HCT116 (cell line): ENCODE data around the gene BIN2. TPM values are rescaled to one million over a fixed set of nuclear protein-coding genes. Genes with fewer than 3 reads are reported as not detected.
A peak's percentile ranks its signal among the peaks of the same experiment; 100 is the strongest.

Source experiments
- ATAC-seq: fragments of 200-7000 bp; cut with Tn5 transposase; 2 replicates; pipeline ENCODE4 v1.9.1; 2020; ENCODE audit warnings: mild to moderate bottlenecking, moderate library complexity
- BruUV-seq: library from RNA; stranded (reverse); fragments of 400-500 nt; replicated peaks from 2 replicates; lab custom pipeline; 2021; lab: Mats Ljungman, UMichigan
- CTCF ChIA-PET: fragments of 300-600 bp; sonication (Branson Sonifier 250); formaldehyde crosslinking; loops from one replicate; lab custom pipeline; 2021; ENCODE audit warnings: antibody characterized with exemption; lab: Charles Lee
- POLR2A ChIA-PET: fragments of 300-600, 350-600 bp; sonication (Branson Sonifier 250); formaldehyde crosslinking; loops from one replicate; lab custom pipeline; 2021; ENCODE audit warnings: antibody characterized with exemption; lab: Charles Lee
- RAD21 ChIA-PET, 2 experiments: fragments of 300-600 bp; sonication (Branson Sonifier 250); formaldehyde crosslinking; loops; one replicate each; lab custom pipeline; 2023; ENCODE audit warnings: low total read pairs in 2 of 2; ENCODE audit not compliant: uncharacterized antibody in 2 of 2, unreplicated experiment in 2 of 2, low non-redundant PET in 1 of 2; lab: Charles Lee
- DNase-seq: peaks from one replicate; pipeline ENCODE4 v3.0.0-alpha.2; 2010; ENCODE audit warnings: low read depth, low spot score
- H2AFZ ChIP-seq: fragments of 200-600 bp; shearing (Covaris generic), sonication (generic); 2 replicates; pipeline ENCODE4 v1.6.1; 2017; ENCODE audit warnings: low read depth, mixed run types, mixed read lengths, antibody characterized with exemption, low read length; ENCODE audit not compliant: poor library complexity, severe bottlenecking
- H3K27ac ChIP-seq: 2 replicates; pipeline ENCODE4 v1.5.1; 2012; ENCODE audit warnings: low read depth, low read length
- H3K27me3 ChIP-seq: fragments of 200-600 bp; sonication (generic); 2 replicates; pipeline ENCODE4 v1.6.1; 2016; ENCODE audit warnings: mixed run types, low read length, mixed read lengths; ENCODE audit not compliant: insufficient read depth
- H3K36me3 ChIP-seq, 2 experiments: fragments of 200-500 bp in 1 of 2; fragments of 200-600 bp in 1 of 2; sonication (Bioruptor generic) in 1 of 2; sonication (generic) in 1 of 2; 2 replicates each; pipeline versions ENCODE4 v1.5.1 to v1.6.1; 2014 to 2016; ENCODE audit warnings: low read length in 2 of 2, inconsistent platforms in 1 of 2, mixed read lengths in 1 of 2, mixed run types in 1 of 2; ENCODE audit not compliant: insufficient read depth in 2 of 2, control insufficient read depth in 1 of 2
- H3K4me1 ChIP-seq, 2 experiments: fragments of 200-600 bp in 1 of 2; sonication (generic) in 1 of 2; 2 replicates each; pipeline versions ENCODE4 v1.5.1 to v1.6.1; 2012 to 2017; ENCODE audit warnings: low read length in 2 of 2, inconsistent platforms in 1 of 2, mild to moderate bottlenecking in 1 of 2, mixed read lengths in 1 of 2, mixed run types in 1 of 2, moderate library complexity in 1 of 2; ENCODE audit not compliant: insufficient read depth in 2 of 2, control insufficient read depth in 1 of 2
- H3K4me2 ChIP-seq: fragments of 200-600 bp; sonication (generic); 2 replicates; pipeline ENCODE4 v1.6.1; 2017; ENCODE audit warnings: mixed run types, low read length, mixed read lengths
- H3K4me3 ChIP-seq, 2 experiments: fragments of 200-600 bp in 1 of 2; sonication (generic) in 1 of 2; replicated peaks in 1 of 2; 2 replicates each; pipeline ENCODE4 v1.5.1; 2011 to 2016; ENCODE audit warnings: low read length in 2 of 2, control low read depth in 1 of 2, low read depth in 1 of 2, mild to moderate bottlenecking in 1 of 2, mixed read lengths in 1 of 2, mixed run types in 1 of 2
- H3K79me2 ChIP-seq: fragments of 200-600 bp; sonication (generic); 2 replicates; pipeline ENCODE4 v1.6.1; 2017; ENCODE audit warnings: mild to moderate bottlenecking, mixed run types, low read length, moderate library complexity, mixed read lengths; ENCODE audit not compliant: insufficient read depth
- H3K9ac ChIP-seq: fragments of 200-600 bp; sonication (generic); 2 replicates; pipeline ENCODE4 v1.6.1; 2016; ENCODE audit warnings: low read length, mixed read lengths
- H3K9me2 ChIP-seq: fragments of 200-600 bp; sonication (generic), shearing (Covaris generic); 2 replicates; pipeline ENCODE4 v1.6.1; 2017; ENCODE audit warnings: mixed run types, mild to moderate bottlenecking, moderate library complexity; ENCODE audit not compliant: insufficient read depth
- H3K9me3 ChIP-seq, 2 experiments: fragments of 200-500 bp in 1 of 2; fragments of 200-600 bp in 1 of 2; sonication (Bioruptor generic) in 1 of 2; sonication (generic) in 1 of 2; 2 replicates each; pipeline ENCODE4 v1.6.1; 2014 to 2017; ENCODE audit warnings: low read length in 2 of 2, mixed read lengths in 2 of 2, inconsistent platforms in 1 of 2, low read depth in 1 of 2, mild to moderate bottlenecking in 1 of 2, mixed run types in 1 of 2, moderate library complexity in 1 of 2; ENCODE audit not compliant: control insufficient read depth in 1 of 2, insufficient read depth in 1 of 2
- H4K20me1 ChIP-seq: fragments of 200-600 bp; sonication (generic), shearing (Covaris generic); 2 replicates; pipeline ENCODE4 v1.6.1; 2017; ENCODE audit warnings: mixed run types, mild to moderate bottlenecking, moderate library complexity; ENCODE audit not compliant: insufficient read depth
- CBX3 ChIP-seq: IDR thresholded peaks from 2 replicates; pipeline ENCODE4 v1.6.1; 2012; ENCODE audit warnings: low read depth
- CEBPB ChIP-seq: IDR thresholded peaks from 2 replicates; pipeline ENCODE4 v1.6.1; 2012; ENCODE audit warnings: low read depth
- ELF1 ChIP-seq: IDR thresholded peaks from 2 replicates; pipeline ENCODE4 v1.6.1; 2012; ENCODE audit warnings: low read depth, borderline replicate concordance
- EZH2phosphoT487 ChIP-seq: fragments of 200-600 bp; IDR thresholded peaks from 2 replicates; pipeline ENCODE4 v1.6.1; 2018; ENCODE audit warnings: antibody characterized with exemption, borderline replicate concordance
- RAD21 ChIP-seq: IDR thresholded peaks from 2 replicates; pipeline ENCODE4 v1.6.1; 2012; ENCODE audit warnings: low read depth, mild to moderate bottlenecking
- SRF ChIP-seq: IDR thresholded peaks from 2 replicates; pipeline ENCODE4 v1.6.1; 2012; ENCODE audit warnings: low read depth
- TCF7L2 ChIP-seq: IDR thresholded peaks from 2 replicates; pipeline ENCODE4 v1.7.0; 2011; ENCODE audit warnings: borderline replicate concordance, inconsistent platforms; ENCODE audit not compliant: insufficient read depth, insufficient read length; ENCODE audit errors: extremely low read depth
- ZNF274 ChIP-seq: fragments of 200-500 bp; sonication (Bioruptor generic); IDR thresholded peaks from 2 replicates; pipeline ENCODE4 v1.6.1; 2014; ENCODE audit warnings: mild to moderate bottlenecking, low read depth, low read length, inconsistent platforms
- intact Hi-C: fragments of 100-400 bp; cut with micrococcal nuclease; formaldehyde crosslinking; loops from 2 replicates; pipeline ENCODE4 v1.10.0; 2022
- total RNA-seq: library from RNA; stranded (reverse); gene quantifications from one replicate; pipeline ENCODE4 v1.2.1, GENCODE V29; 2021; ENCODE audit not compliant: unreplicated experiment
- TF ChIP-seq, protein P1 (sequence below), 3 experiments: fragments of 200-600 bp in 1 of 3; sonication (generic) in 1 of 3; IDR thresholded peaks in 2 of 3; conservative IDR thresholded peaks in 1 of 3; 2 replicates each; pipeline ENCODE4 v1.5.1; 2012 to 2017; ENCODE audit warnings: low read depth in 2 of 3, low read length in 2 of 3, antibody characterized with exemption in 1 of 3, borderline replicate concordance in 1 of 3, control low read depth in 1 of 3, mild to moderate bottlenecking in 1 of 3, mixed read lengths in 1 of 3, mixed run types in 1 of 3, moderate library complexity in 1 of 3; ENCODE audit not compliant: insufficient read depth in 1 of 3

The BIN2 gene
- total RNA-seq, 1 experiment from 2014 or later: 0.22 TPM

DNA sequence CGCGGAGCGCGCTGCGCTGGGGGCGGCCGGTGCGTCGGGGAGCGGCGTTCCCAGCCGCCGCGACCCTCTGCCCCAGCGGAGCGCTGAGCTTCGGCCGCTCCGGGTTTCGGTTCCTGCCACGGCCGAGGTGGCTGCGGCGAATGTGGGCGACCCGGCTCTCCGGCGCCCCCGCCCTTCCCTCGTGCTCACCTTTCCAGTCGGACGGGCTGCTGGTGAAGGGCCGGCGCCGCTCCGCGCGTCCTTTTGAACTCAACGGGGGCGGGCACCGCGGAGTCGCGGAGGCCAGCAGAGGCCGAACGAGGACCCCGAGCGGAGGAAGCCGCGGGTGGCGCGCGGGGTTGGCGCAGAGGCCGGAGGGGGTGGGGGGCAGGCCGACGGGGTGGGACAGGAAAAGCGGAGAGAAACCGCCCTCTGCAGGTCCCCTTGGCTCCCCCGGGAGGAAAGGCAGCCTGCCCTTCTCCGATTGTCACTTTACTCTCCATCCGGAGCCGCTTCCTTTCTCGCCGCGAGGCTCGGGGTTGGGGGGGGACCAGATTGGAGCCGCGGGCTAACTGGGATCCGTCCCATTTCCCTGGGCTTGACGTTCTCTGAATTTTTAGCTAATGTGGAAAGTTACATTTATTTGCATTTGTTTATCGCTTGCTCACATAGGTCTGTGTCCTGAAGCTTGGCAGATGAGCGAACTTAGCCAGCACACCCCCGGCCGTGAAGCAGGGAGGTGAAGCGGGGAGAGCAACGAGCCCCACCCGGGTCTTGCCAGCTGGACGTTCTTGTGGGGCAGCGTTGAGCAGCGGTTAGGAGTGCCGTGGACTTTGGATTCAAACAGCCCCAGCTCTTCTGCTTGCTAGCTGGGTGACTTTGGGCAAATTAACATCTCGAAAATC, 53.7 kb downstream of the BIN2 start, which contains the start of gene SMAGP (continued):
- no peak for TF ChIP-seq EZH2phosphoT487
- peak; percentile 79 for TF ChIP-seq TCF7L2
- no peak for TF ChIP-seq RAD21
- TF ChIP-seq ELF1: no peak
- no peak for TF ChIP-seq SRF
- TF ChIP-seq CEBPB: no peak

DNA sequence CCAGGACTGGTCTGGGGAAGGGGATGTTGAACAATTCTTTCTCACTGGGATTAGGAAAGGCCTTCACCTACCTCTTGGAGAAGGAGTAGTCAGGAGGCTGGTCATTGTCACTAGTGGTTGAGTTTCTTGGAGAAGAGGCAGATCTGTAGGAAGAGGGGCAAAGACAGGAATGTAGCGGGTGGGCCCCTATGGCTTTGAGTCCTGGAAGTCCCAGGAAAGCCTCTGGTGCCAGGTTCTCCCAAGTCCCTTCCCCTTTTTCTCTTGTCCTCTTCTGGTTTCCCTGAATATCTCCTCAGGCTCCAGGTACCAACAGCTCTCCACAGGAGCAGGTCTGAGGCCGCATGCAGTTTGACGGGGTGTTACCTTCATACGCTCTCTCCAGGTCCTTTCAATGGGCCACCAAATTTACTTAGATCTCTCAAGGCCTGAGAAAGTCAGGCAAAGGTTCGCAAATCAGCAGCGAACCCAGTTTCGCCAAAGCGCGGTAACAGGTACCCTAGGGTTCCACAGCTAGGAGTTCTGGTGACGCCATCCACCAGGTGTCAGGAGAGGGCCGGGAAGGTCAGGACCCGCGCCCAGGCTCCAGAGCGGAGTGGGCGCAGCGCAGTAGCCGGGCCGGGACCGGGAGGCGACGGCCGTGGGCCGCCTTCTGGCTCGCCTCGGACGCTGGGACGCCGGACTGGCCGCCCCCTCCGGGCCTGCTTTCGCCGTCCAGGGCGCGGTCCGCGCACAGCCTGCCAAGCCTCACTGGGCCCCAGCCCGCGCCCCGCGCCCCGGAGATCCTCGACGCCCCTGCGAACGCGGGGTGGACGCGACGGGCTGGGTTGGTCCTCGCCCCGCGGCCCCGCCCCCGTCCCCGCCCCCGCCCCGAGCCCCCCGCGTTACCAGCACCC, 54.6 kb downstream of the BIN2 start:
- Histone ChIP-seq H3K27ac (peak overlapping the region; percentile 76), H3K4me3 (peak overlapping the region; percentile 69 to 75), H3K9ac (peak overlapping the region; percentile 90), H3K9me3 (no peaks in the 10 kb centered on the region), H3K9me2 (no peaks in the 10 kb centered on the region), H3K36me3 (peaks cover 0 to 6% of the 10 kb centered on the region in 2 experiments; a peak in 1 of 4 replicates), H3K4me1 (peaks cover 10 to 39% of the 10 kb centered on the region in 2 experiments), H3K79me2 (peaks cover 35% of the 10 kb centered on the region), H3K27me3 (no peaks in the 10 kb centered on the region), H3K4me2 (peak overlapping the region; percentile 99), H2AFZ (no peak overlapping the region), H4K20me1 (no peaks in the 10 kb centered on the region)
- intact Hi-C loops: loop anchor here (1.0 to 10.0 kb wide), 2 partner anchors 72 to 505 kb away; partner anchors contain the start of gene ATF1
- POLR2A ChIA-PET: interaction anchor here (1.0 to 1.2 kb wide), 2 partner anchors 16 to 72 kb away, joined by 3 read pairs; no protein-coding TSS in a partner anchor
- DNase-seq (no peak), ATAC-seq (peak; percentile 72)
- no TSS peak for BruUV-seq
- RAD21 ChIA-PET: interaction anchor here (1.1 to 1.3 kb wide), 2 partner anchors 72 kb away, joined by 12 to 14 read pairs; no protein-coding TSS in a partner anchor
- TF ChIP-seq, protein P1, sequence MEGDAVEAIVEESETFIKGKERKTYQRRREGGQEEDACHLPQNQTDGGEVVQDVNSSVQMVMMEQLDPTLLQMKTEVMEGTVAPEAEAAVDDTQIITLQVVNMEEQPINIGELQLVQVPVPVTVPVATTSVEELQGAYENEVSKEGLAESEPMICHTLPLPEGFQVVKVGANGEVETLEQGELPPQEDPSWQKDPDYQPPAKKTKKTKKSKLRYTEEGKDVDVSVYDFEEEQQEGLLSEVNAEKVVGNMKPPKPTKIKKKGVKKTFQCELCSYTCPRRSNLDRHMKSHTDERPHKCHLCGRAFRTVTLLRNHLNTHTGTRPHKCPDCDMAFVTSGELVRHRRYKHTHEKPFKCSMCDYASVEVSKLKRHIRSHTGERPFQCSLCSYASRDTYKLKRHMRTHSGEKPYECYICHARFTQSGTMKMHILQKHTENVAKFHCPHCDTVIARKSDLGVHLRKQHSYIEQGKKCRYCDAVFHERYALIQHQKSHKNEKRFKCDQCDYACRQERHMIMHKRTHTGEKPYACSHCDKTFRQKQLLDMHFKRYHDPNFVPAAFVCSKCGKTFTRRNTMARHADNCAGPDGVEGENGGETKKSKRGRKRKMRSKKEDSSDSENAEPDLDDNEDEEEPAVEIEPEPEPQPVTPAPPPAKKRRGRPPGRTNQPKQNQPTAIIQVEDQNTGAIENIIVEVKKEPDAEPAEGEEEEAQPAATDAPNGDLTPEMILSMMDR (IDR thresholded peaks at IDR 0.05 in 2 of 3, conservative IDR thresholded peaks at IDR 0.05 in 1 of 3; ENCODE audit: borderline replicate concordance in 1 of 3, insufficient read depth in 1 of 3, low read depth in 2 of 3, low read length in 2 of 3): peak; percentile 33 to 48 (median 45); a peak in 4 of 6 replicates
- TF ChIP-seq CBX3 (peak; percentile 56; the same call in 1 of the 2 replicates), ZNF274 (no peak), RAD21 (peak; percentile 78)
- CTCF ChIA-PET: interaction anchor here (1.0 to 1.2 kb wide), 2 partner anchors 72 to 555 kb away, joined by 4 to 19 read pairs; no protein-coding TSS in a partner anchor
